Measurements from ENCODE around the gene ITPKC. TPM values are rescaled to one million over a fixed set of nuclear protein-coding genes. Genes with fewer than 3 reads are reported as not detected.
"Not testable (repeated sequence)": the region's sequence is repeated elsewhere in the genome, so short reads cannot be mapped to it uniquely, and the experiment has no call there.

The ITPKC gene
- total RNA-seq, 4 donors from 2014 or later: 39.3 to 118 (median 91.9) TPM

- DNase-seq (ENCODE audit: low spot score) (no peak), ATAC-seq (ENCODE audit: low FRiP score) (no peak)
- TF ChIP-seq, protein P1, sequence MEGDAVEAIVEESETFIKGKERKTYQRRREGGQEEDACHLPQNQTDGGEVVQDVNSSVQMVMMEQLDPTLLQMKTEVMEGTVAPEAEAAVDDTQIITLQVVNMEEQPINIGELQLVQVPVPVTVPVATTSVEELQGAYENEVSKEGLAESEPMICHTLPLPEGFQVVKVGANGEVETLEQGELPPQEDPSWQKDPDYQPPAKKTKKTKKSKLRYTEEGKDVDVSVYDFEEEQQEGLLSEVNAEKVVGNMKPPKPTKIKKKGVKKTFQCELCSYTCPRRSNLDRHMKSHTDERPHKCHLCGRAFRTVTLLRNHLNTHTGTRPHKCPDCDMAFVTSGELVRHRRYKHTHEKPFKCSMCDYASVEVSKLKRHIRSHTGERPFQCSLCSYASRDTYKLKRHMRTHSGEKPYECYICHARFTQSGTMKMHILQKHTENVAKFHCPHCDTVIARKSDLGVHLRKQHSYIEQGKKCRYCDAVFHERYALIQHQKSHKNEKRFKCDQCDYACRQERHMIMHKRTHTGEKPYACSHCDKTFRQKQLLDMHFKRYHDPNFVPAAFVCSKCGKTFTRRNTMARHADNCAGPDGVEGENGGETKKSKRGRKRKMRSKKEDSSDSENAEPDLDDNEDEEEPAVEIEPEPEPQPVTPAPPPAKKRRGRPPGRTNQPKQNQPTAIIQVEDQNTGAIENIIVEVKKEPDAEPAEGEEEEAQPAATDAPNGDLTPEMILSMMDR (IDR thresholded peaks at IDR 0.05): no peak
These were observed 66.8 kb downstream of the ITPKC start for GRCh38 chr19:40783711-40784110.

DNA sequence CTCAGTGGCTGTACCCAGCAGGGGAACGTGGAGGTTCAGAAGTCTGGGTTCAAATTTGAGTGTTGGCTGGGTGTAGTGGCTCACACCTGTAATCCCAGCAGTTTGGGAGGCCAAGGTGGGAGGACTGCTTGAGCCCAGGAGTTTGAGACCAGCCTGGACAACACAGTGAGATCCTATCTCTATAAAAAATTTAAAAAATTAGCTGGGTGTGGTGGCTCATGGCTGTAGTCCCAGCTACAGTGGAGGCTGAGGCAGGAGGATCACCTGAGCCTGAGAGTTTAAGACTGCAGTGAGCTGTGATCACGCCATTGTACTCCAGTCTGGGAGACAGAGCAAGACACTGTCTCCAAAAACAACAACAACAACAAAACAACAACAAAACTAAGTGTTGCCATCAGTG lies 67.2 kb downstream of the ITPKC start:
- ATAC-seq (ENCODE audit: low FRiP score): not testable (repeated sequence)

DNA sequence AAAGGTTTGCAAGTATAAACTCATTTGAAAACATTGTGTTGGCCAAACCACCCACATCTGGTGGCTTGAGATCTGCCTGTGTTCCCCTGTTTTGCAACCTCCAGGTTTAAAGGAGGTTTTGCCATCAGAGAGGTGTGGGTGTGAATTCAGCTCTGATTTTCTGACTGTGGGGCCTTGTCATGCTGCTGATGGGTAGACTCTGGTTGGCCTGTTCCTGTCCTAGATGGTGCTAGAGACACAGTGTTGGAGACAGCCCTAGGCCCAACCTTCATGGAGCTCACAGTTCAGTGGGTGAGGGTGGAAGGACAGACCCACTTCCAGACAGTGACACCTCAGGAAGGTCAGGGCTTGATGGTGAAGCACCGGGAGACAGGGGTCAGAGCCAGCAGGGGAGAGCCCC lies 68.6 kb downstream of the ITPKC start:
- TF ChIP-seq, protein P1 (IDR thresholded peaks at IDR 0.05): no peak

More for the DNA sequence above, 67.2 kb downstream of the ITPKC start:
- DNase-seq (ENCODE audit: low spot score): not testable (repeated sequence)

DNA sequence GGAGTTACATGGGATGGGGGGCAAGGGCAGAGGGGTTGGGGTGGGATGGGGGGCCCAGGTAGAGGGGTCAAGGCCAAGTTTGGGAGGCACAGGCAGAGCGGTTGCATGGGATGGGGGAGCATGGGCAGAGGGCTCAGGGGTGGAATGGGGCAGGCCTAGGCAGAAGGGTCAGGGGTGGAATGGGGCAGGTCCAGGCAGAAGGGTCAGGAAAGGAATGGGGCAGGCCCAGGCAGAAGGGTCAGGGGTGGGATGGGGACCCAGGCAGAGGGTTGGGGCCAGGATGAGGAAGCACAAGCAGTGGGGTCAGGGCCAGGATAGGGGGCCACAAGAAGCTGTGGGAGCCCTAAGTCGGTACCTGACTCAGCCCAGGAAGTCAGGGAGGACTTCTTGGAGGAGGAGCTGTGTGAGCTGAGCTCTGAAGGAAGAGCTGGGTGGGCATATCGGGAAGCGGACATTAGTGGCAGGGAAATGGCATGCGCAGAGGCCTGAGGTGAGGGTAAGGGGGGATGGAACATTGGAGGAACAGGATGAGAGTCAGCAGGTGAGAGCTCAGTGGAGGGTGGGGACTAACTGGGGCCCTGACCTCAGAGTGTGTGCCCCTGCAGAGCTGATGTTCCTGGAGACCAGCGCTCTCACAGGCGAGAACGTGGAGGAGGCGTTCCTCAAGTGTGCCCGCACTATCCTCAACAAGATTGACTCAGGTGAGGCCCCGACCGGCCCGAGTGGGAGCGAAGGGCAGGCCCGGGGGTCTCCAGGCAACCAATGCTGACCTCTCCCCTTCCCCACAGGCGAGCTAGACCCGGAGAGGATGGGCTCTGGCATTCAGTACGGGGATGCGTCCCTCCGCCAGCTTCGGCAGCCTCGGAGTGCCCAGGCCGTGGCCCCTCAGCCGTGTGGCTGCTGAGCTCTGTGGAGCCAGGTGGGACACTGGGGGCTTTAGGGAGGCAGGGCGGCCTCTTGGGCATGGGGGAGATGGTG lies 69.4 kb downstream of the ITPKC start:
- TF ChIP-seq, protein P1 (IDR thresholded peaks at IDR 0.05): no peak
- ATAC-seq (ENCODE audit: low FRiP score) (no peak), DNase-seq (ENCODE audit: low spot score) (no peak)

More for the DNA sequence above, 68.6 kb downstream of the ITPKC start:
- ATAC-seq (ENCODE audit: low FRiP score) (no peak), DNase-seq (ENCODE audit: low spot score) (no peak)

Small RNAs within 50 kb of the gene (small RNA-seq; reads per million reads assigned to genes)
- gene RNU6-195P: not detected

Other genes starting within 250 kb of the ITPKC start
- gene SHKBP1, start 140.2 kb upstream of the ITPKC start, total RNA-seq: 10 to 100 TPM; 37.0 to 87.5 (median 47.8) TPM
- gene LTBP4, start 115.7 kb upstream of the ITPKC start, total RNA-seq: 100 to 1,000 TPM in 3 of 4 donors, 10 to 100 TPM in 1; 73.5 to 197 (median 114) TPM
- gene NUMBL, start 26.5 kb upstream of the ITPKC start, total RNA-seq: 100 to 1,000 TPM in 1 of 4 donors, 10 to 100 TPM in 3; 38.2 to 143 (median 45.3) TPM
- 10 to 100 TPM; 22.1 to 38.8 (median 28.1) TPM for gene COQ8B, start 226 bp upstream of the ITPKC start, total RNA-seq
- gene ACTMAP, start 33.4 kb downstream of the ITPKC start, total RNA-seq: 1 to 10 TPM; 3.2 to 3.8 (median 3.5) TPM
- gene SNRPA, start 34.1 kb downstream of the ITPKC start, total RNA-seq: 10 to 100 TPM; 34.8 to 46.8 (median 41.0) TPM
- gene MIA, start 58.4 kb downstream of the ITPKC start, total RNA-seq: not detected
- 10 to 100 TPM; 20.0 to 37.0 (median 21.7) TPM for gene RAB4B, start 61.1 kb downstream of the ITPKC start, total RNA-seq
- 100 to 1,000 TPM in 2 of 4 donors, 10 to 100 TPM in 2; 91.6 to 107 (median 101) TPM for gene EGLN2, start 82.1 kb downstream of the ITPKC start, total RNA-seq
- gene CYP2A6, start 133.3 kb downstream of the ITPKC start, total RNA-seq: under 1 TPM in 1 of 4 donors, not detected in 3; 0.36 TPM
- gene CYP2A7, start 165.1 kb downstream of the ITPKC start, total RNA-seq: not detected